GM18951 (cell line): ENCODE measurements around the gene SHANK3.

ENCODE experiments used
- POLR2A ChIP-seq: IDR thresholded peaks from 4 replicates; pipeline ENCODE4 v1.6.1; 2011; ENCODE audit warnings: mild to moderate bottlenecking; ENCODE audit not compliant: insufficient read length, insufficient read depth; ENCODE audit errors: extremely low read depth
- in situ Hi-C: fragments of 300-500 bp; cut with MboI; formaldehyde crosslinking; loops from one replicate; pipeline ENCODE4 v1.12.0; 2022; ENCODE audit warnings: low sequenced_read_pairs, mixed read lengths, inconsistent platforms; ENCODE audit not compliant: unreplicated experiment

The SHANK3 gene

DNA sequence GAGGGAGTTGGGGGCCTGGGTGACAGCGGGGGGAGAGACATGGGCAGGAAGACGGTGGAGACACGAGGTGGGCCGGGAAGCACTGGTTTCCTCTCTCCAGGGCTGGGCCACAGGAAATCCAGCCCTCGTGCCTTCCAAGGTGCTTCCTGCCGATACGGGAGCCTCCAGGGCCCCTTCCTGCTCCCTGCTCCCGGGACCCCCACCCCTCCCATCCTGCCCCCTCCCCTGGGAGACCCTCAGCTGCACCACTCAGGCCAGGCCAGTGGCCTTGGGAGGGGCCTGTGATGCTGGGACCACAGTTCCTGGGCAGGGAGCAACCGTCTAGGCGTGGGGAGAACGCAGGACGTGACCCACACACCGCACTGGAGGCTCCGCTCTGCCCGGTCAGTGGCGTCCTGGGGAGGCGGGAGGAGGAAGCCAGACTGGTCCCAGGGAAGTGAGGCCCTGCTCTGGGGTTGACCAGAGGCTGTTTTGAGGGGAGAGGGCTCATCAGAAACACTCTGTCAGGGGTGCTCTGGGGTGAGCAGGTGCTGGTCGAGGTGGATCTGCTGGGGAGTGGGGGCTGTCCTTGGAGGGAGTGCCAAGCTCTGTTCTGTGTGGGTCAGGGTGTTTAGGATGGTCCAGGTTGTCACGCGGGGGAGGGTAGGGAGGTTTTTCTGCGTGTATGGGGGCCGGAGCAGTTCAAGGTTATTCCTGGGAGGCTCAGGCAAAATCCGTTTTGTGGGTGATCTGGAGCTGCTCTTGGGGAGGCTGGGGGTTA is at the start of gene SHANK3:
Gene SHANK3, plus strand, starts transcription at position 353 of the 760 bp plus-strand sequence.
- in situ Hi-C loops: no loop called here
- TF ChIP-seq POLR2A: no peak

DNA sequence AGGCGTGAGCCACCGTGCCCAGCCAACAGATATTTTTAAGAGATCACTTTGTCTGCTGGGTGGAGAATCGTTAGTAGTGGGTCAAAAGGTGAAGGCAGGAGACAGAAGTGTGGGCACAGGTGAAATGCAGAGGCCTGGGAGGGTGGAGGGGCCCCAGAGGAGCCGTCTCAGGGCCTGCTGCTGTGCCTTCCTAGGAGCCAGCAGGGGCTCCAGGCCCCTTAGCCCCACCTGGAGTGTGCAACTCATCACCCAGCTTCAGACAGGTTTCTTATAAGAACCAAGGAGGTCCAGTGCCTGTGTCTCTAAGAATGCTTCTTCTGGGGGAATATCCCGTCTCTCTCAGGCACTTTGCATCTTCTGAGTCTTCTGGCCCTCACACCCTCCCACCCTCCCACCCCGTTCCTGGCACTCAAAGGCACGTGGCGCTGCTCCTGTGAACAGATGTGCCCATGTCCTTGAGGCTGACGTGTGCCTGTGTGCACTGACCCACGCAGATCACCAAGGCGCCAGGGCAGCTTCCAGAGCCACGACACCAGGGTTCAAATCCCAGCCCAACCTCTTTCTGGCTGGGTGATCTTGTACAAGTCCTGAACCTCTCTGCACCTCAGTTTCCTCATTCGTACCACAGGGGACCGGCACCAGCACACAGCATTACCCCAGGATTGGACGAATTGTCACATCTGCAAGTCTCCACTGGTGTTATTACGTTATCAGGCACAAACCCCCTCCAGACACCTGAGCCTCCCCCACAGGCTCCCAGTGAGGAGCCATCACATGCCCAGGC is 48.1 kb upstream of the SHANK3 start:
- in situ Hi-C loops: no loop called here
- TF ChIP-seq POLR2A: no peak

DNA sequence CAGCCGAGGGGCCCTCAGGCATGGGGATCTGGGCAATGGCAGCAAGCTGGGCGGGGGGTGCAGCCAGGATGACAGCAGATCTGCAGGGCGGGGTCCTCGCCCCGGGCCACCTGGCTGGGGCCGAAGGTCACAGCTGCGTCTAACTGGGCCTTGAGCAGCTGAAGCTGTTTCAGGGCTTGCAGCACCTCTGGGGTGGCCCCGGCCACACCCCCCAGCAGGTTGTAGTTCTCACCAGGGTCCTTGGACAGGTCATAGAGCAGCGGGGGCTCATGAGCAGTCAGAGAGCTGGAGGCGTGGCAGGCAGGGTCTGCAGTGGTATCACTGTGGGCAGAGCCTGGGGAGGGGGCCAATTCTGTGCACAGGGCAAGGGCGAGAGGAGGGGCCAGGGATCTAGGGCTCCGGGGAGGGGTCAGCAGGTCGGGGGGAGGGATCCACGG is 47.5 kb upstream of the SHANK3 start:
- TF ChIP-seq POLR2A: no peak
- in situ Hi-C loops: no loop called here

DNA sequence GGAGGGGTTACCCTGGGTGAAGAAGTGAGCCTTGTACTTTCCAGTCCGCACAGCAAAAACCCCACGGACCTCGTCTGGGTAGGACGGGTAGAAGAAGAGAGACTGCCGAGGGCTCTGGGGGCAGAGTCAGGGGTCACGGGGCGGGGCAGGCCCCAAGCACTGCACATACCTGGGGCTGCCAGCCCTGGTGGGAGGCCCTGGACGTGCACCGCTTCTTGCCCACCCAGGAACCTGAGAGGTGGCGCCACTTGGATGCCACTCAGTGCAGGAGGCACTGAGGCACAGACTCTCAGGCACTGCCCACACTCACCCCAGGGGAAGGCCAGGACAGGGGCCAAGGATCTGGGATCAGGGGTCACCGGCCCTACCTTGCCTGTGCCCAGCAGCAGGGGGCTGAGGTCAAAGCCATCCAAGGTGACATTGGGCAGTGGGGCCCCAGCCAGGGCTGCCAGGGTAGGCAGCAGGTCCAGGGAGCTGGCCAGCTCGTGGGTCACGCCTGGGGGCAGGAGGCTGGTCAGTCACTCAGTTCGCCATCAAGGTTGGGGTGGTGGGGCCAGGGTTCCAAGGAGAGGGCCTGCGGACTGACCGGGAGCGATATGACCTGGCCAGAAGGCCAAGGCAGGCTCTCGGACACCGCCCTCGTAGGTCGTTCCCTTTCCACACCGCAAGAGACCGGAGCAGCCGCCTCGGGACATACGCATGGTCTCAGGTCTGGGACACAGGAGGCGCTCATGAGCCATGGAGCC is 46.9 kb upstream of the SHANK3 start:
- TF ChIP-seq POLR2A: no peak
- in situ Hi-C loops: no loop called here

DNA sequence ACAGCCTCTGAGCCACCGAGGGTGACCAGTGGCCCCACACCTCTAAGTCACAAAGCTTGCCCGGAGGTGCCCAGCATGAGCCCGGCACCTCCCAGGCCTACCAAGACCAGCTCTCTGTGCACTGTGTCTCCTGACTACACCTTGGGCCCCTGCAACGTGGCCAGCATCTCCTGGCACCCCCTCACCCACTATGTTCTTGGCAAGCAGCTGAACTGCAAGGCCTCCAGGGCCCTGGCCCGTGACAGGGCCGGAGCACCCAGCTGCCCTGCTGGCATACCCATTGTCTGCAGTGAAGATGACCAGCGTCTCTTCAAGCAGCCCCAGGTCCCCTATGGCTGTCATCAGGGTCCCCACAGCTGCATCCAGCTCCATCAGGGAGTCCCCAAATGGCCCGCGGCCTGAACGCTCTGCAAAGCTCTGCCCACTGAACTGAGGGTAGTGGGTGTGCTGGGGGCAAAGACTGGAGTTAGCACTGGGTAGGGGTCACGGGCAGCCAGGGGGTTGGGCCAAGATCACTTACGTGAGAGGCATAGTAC is 46.2 kb upstream of the SHANK3 start:
- no peak for TF ChIP-seq POLR2A
- in situ Hi-C loops: no loop called here

DNA sequence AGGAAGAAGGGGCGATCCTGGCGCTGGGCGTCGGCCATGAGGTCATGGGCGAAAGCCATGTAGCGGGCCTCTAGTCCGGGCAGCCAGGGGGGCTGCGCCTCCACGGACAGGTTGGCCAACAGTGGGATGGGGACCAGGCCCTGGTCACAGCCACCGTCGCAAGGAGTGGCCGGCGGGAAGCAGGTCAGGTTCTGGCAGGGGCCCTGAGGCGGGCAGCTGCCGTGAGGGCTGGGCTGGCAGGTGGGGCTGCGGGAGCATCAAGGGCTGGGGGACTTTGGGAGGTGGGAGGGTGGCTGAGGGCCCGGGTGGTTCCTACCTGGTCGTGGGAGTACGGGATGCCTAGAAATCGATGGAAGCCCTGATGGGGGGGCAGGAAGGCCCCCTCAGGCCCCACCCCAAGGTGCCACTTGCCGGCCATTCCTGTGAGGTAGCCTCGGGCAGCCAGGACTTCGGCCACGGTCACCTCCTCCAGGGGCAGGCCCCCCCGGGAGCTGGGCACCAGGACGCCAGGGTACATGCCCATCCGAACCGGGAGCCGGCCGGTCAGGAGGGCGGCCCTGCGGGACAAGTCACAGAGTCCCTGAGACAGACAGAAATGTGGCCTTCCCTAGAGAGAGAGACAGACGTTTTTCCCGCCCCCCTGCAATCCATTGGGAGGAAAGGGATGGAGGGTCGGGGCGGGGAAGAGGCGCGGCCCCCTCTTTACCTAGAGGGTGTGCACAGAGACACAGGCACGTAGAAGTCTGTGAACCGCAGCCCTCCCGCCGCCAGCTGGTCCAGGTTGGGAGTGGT is 45.6 kb upstream of the SHANK3 start:
- TF ChIP-seq POLR2A: no peak
- in situ Hi-C loops: no loop called here

DNA sequence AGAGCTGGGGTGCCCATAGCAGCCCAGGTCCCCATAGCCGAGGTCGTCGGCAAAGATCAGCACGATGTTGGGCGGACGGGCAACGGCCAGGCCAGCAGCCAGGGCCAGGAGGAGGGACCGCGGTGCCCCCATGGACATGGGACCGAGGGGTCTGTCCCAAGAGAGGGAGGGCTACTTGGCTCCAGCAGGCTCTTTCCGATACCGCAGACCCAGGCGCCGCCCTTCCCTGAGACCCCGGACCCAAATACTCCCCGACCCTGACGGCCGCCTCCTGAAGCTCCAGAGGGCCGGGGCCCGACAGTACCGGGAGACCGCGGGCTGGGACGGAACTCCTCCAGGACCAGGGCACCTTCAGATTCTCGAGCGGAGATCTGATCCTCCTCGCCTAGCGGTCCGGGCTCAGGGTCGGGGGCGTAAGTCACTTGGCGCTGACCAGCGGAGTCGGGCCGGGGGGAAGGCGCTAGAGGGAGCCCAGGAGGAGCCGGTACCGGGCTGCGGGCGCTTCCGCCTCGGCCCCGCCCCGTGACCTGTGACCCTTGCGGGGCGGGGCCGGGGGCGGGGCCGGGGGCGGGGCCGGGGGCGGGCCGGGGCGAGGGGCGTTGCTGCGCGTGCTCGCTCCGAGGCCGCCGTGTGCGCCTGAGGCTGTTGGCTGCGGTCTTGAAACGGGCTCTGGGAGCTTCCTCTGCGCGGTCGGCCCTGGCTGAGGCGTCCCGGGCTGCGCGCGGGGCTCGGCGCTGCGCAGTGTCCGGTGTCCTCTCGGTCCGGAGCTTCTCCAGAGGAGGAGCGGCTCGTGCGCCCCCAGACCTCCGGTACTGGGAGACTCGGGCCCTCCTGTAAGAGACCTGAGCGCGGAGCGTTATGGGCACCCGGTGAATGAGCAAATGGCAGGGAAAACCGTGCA is 44.7 kb upstream of the SHANK3 start, which contains the start of gene ARSA:
Gene ARSA, minus strand, starts transcription at position 511 of the 901 bp plus-strand sequence. Its CDS starts 373 bp downstream, at position 138.
- in situ Hi-C loops: no loop called here
- TF ChIP-seq POLR2A: peak; percentile 77

DNA sequence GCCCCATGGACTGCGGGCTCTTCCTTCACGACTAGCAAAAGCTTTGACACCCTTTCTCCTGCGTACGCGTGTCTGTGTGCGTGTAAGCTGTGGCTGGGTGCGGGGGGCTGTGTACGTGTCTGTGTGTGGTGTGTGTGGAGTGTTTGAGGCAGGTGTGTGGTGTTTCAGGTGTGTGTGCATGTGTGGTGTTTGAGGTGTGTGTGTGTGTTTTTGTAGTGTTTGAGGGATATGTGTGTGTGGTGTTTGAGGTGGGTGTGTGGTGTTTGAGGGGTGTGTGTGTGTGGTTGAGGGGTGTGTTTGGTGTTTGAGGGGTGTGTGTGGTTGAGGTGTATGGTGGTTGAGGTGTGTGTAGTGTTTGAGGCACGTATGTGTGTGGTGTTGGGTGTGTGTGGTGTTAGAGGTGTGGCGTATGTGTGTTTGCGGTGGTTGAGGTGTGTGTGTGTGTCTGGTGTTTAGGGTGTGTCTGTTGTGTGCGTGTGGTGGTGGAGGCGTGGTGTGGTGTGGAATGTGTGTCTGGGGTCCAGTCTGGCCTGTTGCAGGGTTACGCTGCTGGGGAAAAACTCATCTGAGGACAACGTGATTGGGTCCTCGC is 44.0 kb upstream of the SHANK3 start:
- in situ Hi-C loops: no loop called here
- TF ChIP-seq POLR2A: no peak

DNA sequence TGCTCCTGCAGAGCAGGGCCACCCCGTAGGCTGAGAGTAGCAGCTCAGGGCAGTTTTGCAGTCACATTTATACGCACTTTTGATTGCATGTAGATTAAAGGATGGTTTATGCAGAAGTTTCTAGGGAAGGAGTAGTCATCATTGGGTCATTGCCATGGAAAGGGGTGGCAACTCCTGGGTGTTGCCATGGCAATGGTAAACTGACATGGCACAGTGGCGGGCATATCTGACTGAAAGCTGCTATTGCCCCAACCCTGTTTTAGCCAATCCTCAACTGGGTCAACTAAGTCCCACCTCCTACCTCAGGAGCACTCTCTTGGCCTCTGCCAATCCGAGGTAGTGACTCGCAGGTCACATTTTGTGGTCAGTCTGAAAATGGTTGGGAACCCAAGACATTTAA is 42.2 kb upstream of the SHANK3 start:
- TF ChIP-seq POLR2A: no peak
- in situ Hi-C loops: no loop called here

DNA sequence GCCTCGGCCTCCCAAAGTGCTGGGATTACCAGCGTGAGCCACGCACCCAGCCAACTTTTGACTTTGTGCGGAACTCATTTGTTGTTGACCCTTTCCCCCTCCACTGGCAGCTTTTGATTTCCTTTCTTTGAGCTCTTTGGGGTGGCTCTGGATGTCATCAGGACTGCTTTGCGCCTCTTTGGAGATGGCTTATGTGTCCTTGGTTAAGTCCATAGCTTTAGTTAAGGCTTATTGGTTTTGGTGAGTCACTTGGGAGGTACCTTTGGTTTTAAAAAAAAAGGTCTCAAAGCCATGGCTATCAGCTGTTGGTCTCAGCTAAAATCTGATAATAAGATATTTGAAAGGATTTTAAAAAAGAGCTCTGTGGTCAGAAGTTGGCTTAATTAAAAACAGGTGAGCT is 39.5 kb upstream of the SHANK3 start:
- TF ChIP-seq POLR2A: no peak
- in situ Hi-C loops: no loop called here

DNA sequence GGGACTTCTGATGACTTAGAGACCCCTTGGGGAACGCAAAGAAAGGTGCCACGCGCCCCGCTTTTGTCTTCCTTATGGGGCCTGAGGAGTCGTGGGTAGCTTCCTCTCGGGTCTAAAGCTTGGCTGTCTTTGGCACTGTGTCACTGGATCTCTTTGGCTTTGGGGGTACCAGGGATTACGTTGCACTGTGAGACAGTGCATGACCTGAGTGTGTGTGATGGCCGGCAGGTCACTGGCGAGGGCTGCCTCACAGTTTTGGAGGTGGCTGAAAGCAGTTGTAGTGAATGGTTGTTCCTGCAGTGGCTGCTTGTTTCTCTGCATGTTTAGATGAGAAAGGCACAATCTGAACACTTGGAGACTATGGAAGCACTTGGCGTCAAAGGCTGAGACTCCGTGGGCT is 38.9 kb upstream of the SHANK3 start:
- TF ChIP-seq POLR2A: no peak
- in situ Hi-C loops: no loop called here
